Measurements from ENCODE around the gene SLC9A2. TPM values are rescaled to one million over a fixed set of nuclear protein-coding genes. Genes with fewer than 3 reads are reported as not detected.

The SLC9A2 gene
- total RNA-seq, 1 donor: not detected

GRCh38 chr2:102677244-102678215 lies 58.2 kb downstream of the SLC9A2 start:
- Histone ChIP-seq H3K4me3 (ENCODE audit: low read length) (no peak overlapping the region), H3K27me3 (ENCODE audit: insufficient read depth, low read length) (no peaks in the 10 kb centered on the region), H3K9me3 (ENCODE audit: low read depth, low read length) (no peaks in the 10 kb centered on the region), H3K4me1 (ENCODE audit: insufficient read depth, low read length) (no peaks in the 10 kb centered on the region)

- H3K9me3 ChIP-seq (ENCODE audit: low read depth, low read length): no peaks in the 10 kb centered on the region
- H3K4me1 ChIP-seq (ENCODE audit: insufficient read depth, low read length): no peaks in the 10 kb centered on the region
- no peak overlapping the region for H3K4me3 ChIP-seq (ENCODE audit: low read length)
- H3K27me3 ChIP-seq (ENCODE audit: insufficient read depth, low read length): no peaks in the 10 kb centered on the region
Observed at GRCh38 chr2:102678442-102678841, 59.1 kb downstream of the SLC9A2 start.

- peaks cover 6% of the 10 kb centered on the region for H3K4me1 ChIP-seq (ENCODE audit: insufficient read depth, low read length)
- no peaks in the 10 kb centered on the region for H3K27me3 ChIP-seq (ENCODE audit: insufficient read depth, low read length)
- H3K4me3 ChIP-seq (ENCODE audit: low read length): no peak overlapping the region
- no peaks in the 10 kb centered on the region for H3K9me3 ChIP-seq (ENCODE audit: low read depth, low read length)
Observed at GRCh38 chr2:102686479-102687439, 67.4 kb downstream of the SLC9A2 start.

GRCh38 chr2:102690012-102690411 lies 70.7 kb downstream of the SLC9A2 start:
- H3K4me3 ChIP-seq (ENCODE audit: low read length): no peak overlapping the region
- H3K9me3 ChIP-seq (ENCODE audit: low read depth, low read length): no peaks in the 10 kb centered on the region
- H3K4me1 ChIP-seq (ENCODE audit: insufficient read depth, low read length): peaks cover 6% of the 10 kb centered on the region
- no peaks in the 10 kb centered on the region for H3K27me3 ChIP-seq (ENCODE audit: insufficient read depth, low read length)

GRCh38 chr2:102696463-102696862 lies 77.1 kb downstream of the SLC9A2 start:
- Histone ChIP-seq H3K27me3 (ENCODE audit: insufficient read depth, low read length) (no peaks in the 10 kb centered on the region), H3K4me3 (ENCODE audit: low read length) (no peak overlapping the region), H3K4me1 (ENCODE audit: insufficient read depth, low read length) (no peaks in the 10 kb centered on the region), H3K9me3 (ENCODE audit: low read depth, low read length) (no peaks in the 10 kb centered on the region)

- H3K4me3 ChIP-seq (ENCODE audit: low read length): no peak overlapping the region
- no peaks in the 10 kb centered on the region for H3K9me3 ChIP-seq (ENCODE audit: low read depth, low read length)
- no peaks in the 10 kb centered on the region for H3K4me1 ChIP-seq (ENCODE audit: insufficient read depth, low read length)
- peaks cover 3% of the 10 kb centered on the region for H3K27me3 ChIP-seq (ENCODE audit: insufficient read depth, low read length)
Observed at GRCh38 chr2:102698369-102699111, 79.2 kb downstream of the SLC9A2 start.

- peaks cover 6% of the 10 kb centered on the region for H3K27me3 ChIP-seq (ENCODE audit: insufficient read depth, low read length)
- no peak overlapping the region for H3K4me3 ChIP-seq (ENCODE audit: low read length)
Observed at GRCh38 chr2:102703305-102703704, 84.0 kb downstream of the SLC9A2 start.

GRCh38 chr2:102703748-102704147 lies 84.4 kb downstream of the SLC9A2 start:
- Histone ChIP-seq H3K4me3 (ENCODE audit: low read length) (no peak overlapping the region), H3K27me3 (ENCODE audit: insufficient read depth, low read length) (peaks cover 6% of the 10 kb centered on the region), H3K4me1 (ENCODE audit: insufficient read depth, low read length) (no peaks in the 10 kb centered on the region), H3K9me3 (ENCODE audit: low read depth, low read length) (no peaks in the 10 kb centered on the region)

More at GRCh38 chr2:102703305-102703704, 84.0 kb downstream of the SLC9A2 start:
- Histone ChIP-seq H3K9me3 (ENCODE audit: low read depth, low read length) (no peaks in the 10 kb centered on the region), H3K4me1 (ENCODE audit: insufficient read depth, low read length) (no peaks in the 10 kb centered on the region)

GRCh38 chr2:102704531-102704930 lies 85.2 kb downstream of the SLC9A2 start:
- Histone ChIP-seq H3K4me1 (ENCODE audit: insufficient read depth, low read length) (no peaks in the 10 kb centered on the region), H3K4me3 (ENCODE audit: low read length) (no peak overlapping the region), H3K9me3 (ENCODE audit: low read depth, low read length) (no peaks in the 10 kb centered on the region), H3K27me3 (ENCODE audit: insufficient read depth, low read length) (peaks cover 6% of the 10 kb centered on the region)

- no peaks in the 10 kb centered on the region for H3K4me1 ChIP-seq (ENCODE audit: insufficient read depth, low read length)
- peaks cover 4% of the 10 kb centered on the region for H3K27me3 ChIP-seq (ENCODE audit: insufficient read depth, low read length)
- H3K4me3 ChIP-seq (ENCODE audit: low read length): no peak overlapping the region
- no peaks in the 10 kb centered on the region for H3K9me3 ChIP-seq (ENCODE audit: low read depth, low read length)
Observed at GRCh38 chr2:102707796-102708695, 88.7 kb downstream of the SLC9A2 start.

GRCh38 chr2:102708847-102709559 lies 89.7 kb downstream of the SLC9A2 start:
- Histone ChIP-seq H3K27me3 (ENCODE audit: insufficient read depth, low read length) (peaks cover 2% of the 10 kb centered on the region), H3K4me3 (ENCODE audit: low read length) (no peak overlapping the region), H3K4me1 (ENCODE audit: insufficient read depth, low read length) (no peaks in the 10 kb centered on the region), H3K9me3 (ENCODE audit: low read depth, low read length) (no peaks in the 10 kb centered on the region)

- no peaks in the 10 kb centered on the region for H3K4me1 ChIP-seq (ENCODE audit: insufficient read depth, low read length)
- no peak overlapping the region for H3K4me3 ChIP-seq (ENCODE audit: low read length)
- no peaks in the 10 kb centered on the region for H3K9me3 ChIP-seq (ENCODE audit: low read depth, low read length)
- no peaks in the 10 kb centered on the region for H3K27me3 ChIP-seq (ENCODE audit: insufficient read depth, low read length)
Observed at GRCh38 chr2:102717308-102718018, 98.1 kb downstream of the SLC9A2 start.
